DND-41 (cell line): ENCODE data around the gene ZNHIT1.
"Not testable (repeated sequence)": the region's sequence is repeated elsewhere in the genome, so short reads cannot be mapped to it uniquely, and the experiment has no call there.

Experiments
- ATAC-seq: fragments of 200-7000 bp; cut with Tn5 transposase; 3 replicates; pipeline ENCODE4 v1.9.1; 2021; ENCODE audit warnings: low read depth; ENCODE audit not compliant: insufficient read depth
- DNase-seq: peaks from one replicate; pipeline ENCODE4 v3.0.0-alpha.2; 2020
- H2AFZ ChIP-seq: 2 replicates; pipeline ENCODE4 v1.6.0; 2012; ENCODE audit warnings: low read depth, low read length
- H3K27ac ChIP-seq: 2 replicates; pipeline ENCODE4 v1.5.1; 2012; ENCODE audit warnings: low read length, inconsistent platforms
- H3K27me3 ChIP-seq: fragments of 200-600 bp; sonication (generic); 2 replicates; pipeline ENCODE4 v1.6.0; 2012; ENCODE audit warnings: low read length, mild to moderate bottlenecking, inconsistent platforms; ENCODE audit not compliant: insufficient read depth, poor library complexity
- H3K36me3 ChIP-seq: 2 replicates; pipeline ENCODE4 v1.5.1; 2012; ENCODE audit warnings: low read length, inconsistent platforms; ENCODE audit not compliant: insufficient read depth
- H3K4me1 ChIP-seq: 2 replicates; pipeline ENCODE4 v1.5.1; 2012; ENCODE audit warnings: mild to moderate bottlenecking, low read length; ENCODE audit not compliant: insufficient read depth
- H3K4me2 ChIP-seq: 2 replicates; pipeline ENCODE4 v1.6.0; 2012; ENCODE audit warnings: mild to moderate bottlenecking, moderate library complexity, low read length, inconsistent platforms; ENCODE audit not compliant: insufficient read depth
- H3K4me3 ChIP-seq, 2 experiments: fragments of 200-600 bp in 1 of 2; shearing (Covaris generic) in 1 of 2; 2 replicates each; pipeline ENCODE4 v1.5.1; 2012 to 2016; ENCODE audit warnings: inconsistent platforms in 2 of 2, low read length in 2 of 2, mild to moderate bottlenecking in 2 of 2, low read depth in 1 of 2, moderate library complexity in 1 of 2
- H3K79me2 ChIP-seq: 2 replicates; pipeline ENCODE4 v1.6.0; 2012; ENCODE audit warnings: low read length, inconsistent platforms; ENCODE audit not compliant: insufficient read depth
- H3K9ac ChIP-seq: 2 replicates; pipeline ENCODE4 v1.6.0; 2012; ENCODE audit warnings: low read depth, mild to moderate bottlenecking, inconsistent platforms, low read length, moderate library complexity
- H3K9me3 ChIP-seq: 2 replicates; pipeline ENCODE4 v1.5.1; 2012; ENCODE audit warnings: low read length, moderate library complexity, mild to moderate bottlenecking, inconsistent platforms; ENCODE audit not compliant: insufficient read depth, severe bottlenecking
- H4K20me1 ChIP-seq: 2 replicates; pipeline ENCODE4 v1.6.0; 2012; ENCODE audit warnings: low read length; ENCODE audit not compliant: insufficient read depth
- CTCF ChIP-seq: IDR thresholded peaks from 2 replicates; pipeline ENCODE4 v1.5.1; 2012; ENCODE audit warnings: borderline replicate concordance, low read length, moderate library complexity, mild to moderate bottlenecking; ENCODE audit not compliant: poor library complexity, severe bottlenecking; ENCODE audit errors: extremely low read depth
- EZH2 ChIP-seq: IDR thresholded peaks from 3 replicates; pipeline ENCODE4 v1.6.1; 2012; ENCODE audit warnings: borderline replicate concordance, low read depth, mild to moderate bottlenecking, moderate library complexity, low read length, inconsistent platforms; ENCODE audit not compliant: severe bottlenecking

ZNHIT1 gene

DNA sequence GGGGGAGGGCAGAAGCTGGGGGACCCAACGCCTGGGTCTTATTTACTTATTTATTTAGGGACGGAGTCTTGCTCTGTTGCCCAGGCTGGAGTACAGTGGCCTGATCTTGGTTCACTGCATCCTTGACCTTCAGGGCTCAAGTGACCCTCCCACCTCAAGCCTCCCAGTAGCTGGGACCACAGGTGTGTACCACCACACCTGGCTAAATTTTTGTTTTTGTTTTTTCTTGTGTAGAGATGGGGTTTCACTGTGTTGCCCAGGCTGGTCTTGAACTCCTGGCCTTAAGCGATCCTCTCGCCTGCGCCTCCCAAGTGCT lies 15.4 kb upstream of the ZNHIT1 start:
- TF ChIP-seq CTCF (no peak), EZH2 (no peak)
- no peak overlapping the region for H2AFZ ChIP-seq
- ATAC-seq (no peak), DNase-seq (no peak)
- 0 out of 2 replicates have a peak, but pooled peaks cover under 1% of the 10 kb centered on the region for H3K36me3 ChIP-seq
- H3K9me3 ChIP-seq: no peaks in the 10 kb centered on the region
- H3K4me2 ChIP-seq: no peak overlapping the region
- H3K4me1 ChIP-seq: no peaks in the 10 kb centered on the region
- no peak overlapping the region for H3K27ac ChIP-seq
- no peaks in the 10 kb centered on the region for H4K20me1 ChIP-seq
- H3K4me3 ChIP-seq: no peak overlapping the region
- no peaks in the 10 kb centered on the region for H3K27me3 ChIP-seq
- no peak overlapping the region for H3K9ac ChIP-seq
- H3K79me2 ChIP-seq: no peaks in the 10 kb centered on the region

GRCh38 chr7:101203740-101204738 lies 13.9 kb upstream of the ZNHIT1 start:
- H3K27me3 ChIP-seq, H3K4me1 ChIP-seq, H3K4me2 ChIP-seq, H3K27ac ChIP-seq, H3K9ac ChIP-seq, H2AFZ ChIP-seq, DNase-seq, H3K36me3 ChIP-seq, H3K9me3 ChIP-seq, H3K79me2 ChIP-seq, ATAC-seq, H3K4me3 ChIP-seq, H4K20me1 ChIP-seq: not testable (repeated sequence)

- Histone ChIP-seq H3K27ac (no peak overlapping the region), H4K20me1 (no peaks in the 10 kb centered on the region), H3K4me1 (no peaks in the 10 kb centered on the region), H2AFZ (no peak overlapping the region), H3K27me3 (no peaks in the 10 kb centered on the region), H3K4me3 (no peak overlapping the region), H3K9me3 (no peaks in the 10 kb centered on the region), H3K36me3 (0 out of 2 replicates have a peak, but pooled peaks cover 8% of the 10 kb centered on the region), H3K9ac (no peak overlapping the region), H3K4me2 (no peak overlapping the region), H3K79me2 (no peaks in the 10 kb centered on the region)
- DNase-seq: no peak
- no peak for ATAC-seq
- no peak for TF ChIP-seq CTCF
- TF ChIP-seq EZH2: no peak
Observed at GRCh38 chr7:101205901-101206664, 11.9 kb upstream of the ZNHIT1 start.

DNA sequence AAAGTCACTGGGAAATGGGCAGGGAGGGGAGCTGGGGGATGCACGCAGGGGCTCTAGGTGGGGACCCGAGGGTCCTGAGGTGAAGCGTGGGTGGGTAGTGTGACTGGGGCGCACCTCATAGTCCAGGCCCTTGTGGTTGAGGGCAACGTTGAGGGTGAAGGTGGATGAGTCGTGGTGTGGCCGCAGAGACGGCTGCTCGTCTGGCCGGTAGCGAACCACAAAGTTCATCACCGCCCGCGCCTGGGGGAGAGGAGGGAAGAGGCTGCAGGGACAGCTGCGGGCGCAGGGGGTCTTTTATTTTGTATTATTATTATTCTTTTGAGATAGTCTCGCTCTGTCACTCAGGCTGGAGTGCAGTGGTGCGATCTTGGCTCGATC lies 11.3 kb upstream of the ZNHIT1 start:
- no peak for ATAC-seq
- Histone ChIP-seq H3K9me3 (no peaks in the 10 kb centered on the region), H4K20me1 (no peaks in the 10 kb centered on the region), H3K4me3 (no peak overlapping the region), H3K9ac (no peak overlapping the region), H3K27ac (no peak overlapping the region), H3K79me2 (no peaks in the 10 kb centered on the region), H3K36me3 (peaks cover 13% of the 10 kb centered on the region), H3K4me1 (no peaks in the 10 kb centered on the region), H3K4me2 (no peak overlapping the region), H2AFZ (no peak overlapping the region), H3K27me3 (no peaks in the 10 kb centered on the region)
- no peak for DNase-seq
- TF ChIP-seq CTCF: no peak
- no peak for TF ChIP-seq EZH2
